T-helper 2 cell (primary cell): ENCODE data around the gene SCN8A.

Source experiments
- DNase-seq, 5 experiments: peaks; one replicate each; pipeline versions ENCODE4 v3.0.0 to v3.0.0-alpha.2; 2012 to 2022

The SCN8A gene

DNA sequence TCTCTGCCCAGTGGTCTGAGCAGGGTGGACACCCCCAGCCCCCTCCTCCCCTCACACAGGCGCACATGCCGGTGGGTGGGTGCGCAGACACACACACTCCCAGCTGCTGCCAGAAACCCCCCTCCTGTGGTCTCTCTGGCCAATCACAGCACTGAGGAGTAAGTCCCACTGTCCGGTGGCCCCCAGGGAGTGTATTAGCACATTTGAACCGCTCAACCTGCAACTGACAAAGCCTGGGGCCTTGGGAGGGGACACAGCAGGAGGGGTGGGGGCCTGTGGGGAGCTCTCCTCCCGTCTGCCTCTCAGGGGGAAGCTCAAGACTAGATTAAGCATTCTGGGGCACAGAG lies 245.8 kb downstream of the SCN8A start:
- no peak for DNase-seq

DNA sequence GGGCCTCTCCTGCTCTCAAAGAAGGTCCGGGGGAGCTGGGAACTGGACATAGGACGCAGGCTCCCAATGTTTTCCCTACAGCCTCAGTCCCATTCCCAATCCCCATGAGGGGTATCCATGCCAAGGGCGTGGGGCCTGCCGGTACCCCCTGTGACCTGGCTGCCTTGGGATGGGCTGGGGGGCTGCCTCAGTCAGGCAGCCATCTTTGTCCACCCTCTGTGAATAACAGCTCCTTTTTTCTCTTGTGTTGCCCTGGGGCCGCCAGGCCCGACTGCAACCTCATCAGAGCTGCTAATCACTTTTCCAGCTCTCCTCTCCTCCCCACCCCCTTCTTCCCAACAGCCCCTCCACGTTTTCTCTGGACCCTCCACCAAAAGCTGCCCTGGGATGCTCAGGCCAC lies 246.3 kb downstream of the SCN8A start:
- no peak for DNase-seq

GRCh38 chr12:51838036-51838435 lies 247.0 kb downstream of the SCN8A start:
- no peak for DNase-seq

GRCh38 chr12:51838762-51839161 lies 247.7 kb downstream of the SCN8A start:
- no peak for DNase-seq

DNA sequence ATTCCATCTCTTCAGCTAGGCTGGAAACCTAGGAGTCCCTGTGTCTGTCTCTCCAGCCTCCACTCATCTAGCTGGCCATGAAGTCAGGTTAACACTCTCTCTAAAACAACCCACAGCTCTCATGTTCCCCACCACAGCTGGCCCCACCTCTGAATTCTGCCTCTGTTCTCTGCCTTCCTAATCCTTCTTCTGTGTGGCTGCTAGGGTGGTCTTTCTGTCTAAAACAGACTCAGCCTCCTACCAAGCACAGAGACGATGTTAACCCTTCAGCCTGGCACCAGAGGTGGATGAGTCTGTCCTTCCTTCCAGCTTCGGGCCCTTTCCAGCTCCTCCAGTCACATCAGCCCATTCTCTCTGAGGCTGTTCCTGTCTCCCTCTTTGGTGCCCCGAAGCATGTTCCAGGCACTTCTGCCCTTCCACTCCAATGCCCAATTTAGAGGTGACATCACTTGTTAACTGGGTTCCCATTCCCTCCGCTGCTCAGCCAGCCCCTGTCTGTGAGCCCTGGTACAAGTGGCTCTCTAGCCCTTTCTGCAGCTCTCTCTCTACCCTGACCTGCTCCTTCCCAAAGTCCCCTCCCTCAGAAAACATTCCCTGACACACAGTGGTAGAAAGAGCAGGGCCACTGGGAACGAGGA lies 248.4 kb downstream of the SCN8A start:
- no peak for DNase-seq

DNA sequence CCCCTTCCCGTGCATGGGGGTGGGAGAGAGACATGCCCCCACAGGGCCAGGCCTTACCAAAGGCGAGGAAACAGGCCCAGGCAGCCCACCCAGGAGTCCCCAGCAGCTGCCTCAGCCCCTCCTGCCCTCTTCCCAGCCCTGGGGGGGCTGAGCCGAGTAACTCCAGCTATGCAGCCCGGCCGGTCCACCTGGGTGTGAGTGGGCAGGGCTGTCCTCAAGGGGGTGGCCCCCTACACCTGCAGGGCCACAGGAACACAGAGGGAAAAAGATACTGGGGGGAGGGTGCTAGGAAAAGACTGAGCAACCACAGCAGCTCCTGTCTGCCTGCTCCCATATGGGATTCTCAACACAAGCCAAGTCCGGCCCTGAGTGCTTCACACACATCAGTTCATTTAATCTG lies 249.9 kb downstream of the SCN8A start:
- DNase-seq: no peak

DNA sequence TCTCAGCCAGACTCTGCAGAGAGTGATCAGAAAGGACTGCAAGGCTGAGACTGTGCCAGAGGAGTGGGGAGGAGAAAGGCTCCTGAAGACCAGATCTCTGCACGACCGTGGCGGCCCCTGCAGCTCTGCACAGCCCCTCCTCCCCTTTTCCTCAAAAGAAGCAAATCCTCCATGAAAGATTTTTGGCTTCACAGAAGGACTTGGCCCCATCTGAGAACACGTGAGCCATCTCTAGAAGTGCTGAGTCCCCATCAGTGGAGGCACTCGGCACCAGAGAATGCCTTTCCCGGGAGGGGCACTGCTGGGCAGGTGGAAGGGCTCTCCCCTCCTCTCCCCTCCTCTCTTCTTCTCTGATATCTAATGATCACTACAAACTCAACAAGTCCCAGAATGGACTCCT lies 250.7 kb downstream of the SCN8A start:
- DNase-seq: no peak

- DNase-seq: no peak
Observed at GRCh38 chr12:51844854-51845253, 253.8 kb downstream of the SCN8A start.

DNA sequence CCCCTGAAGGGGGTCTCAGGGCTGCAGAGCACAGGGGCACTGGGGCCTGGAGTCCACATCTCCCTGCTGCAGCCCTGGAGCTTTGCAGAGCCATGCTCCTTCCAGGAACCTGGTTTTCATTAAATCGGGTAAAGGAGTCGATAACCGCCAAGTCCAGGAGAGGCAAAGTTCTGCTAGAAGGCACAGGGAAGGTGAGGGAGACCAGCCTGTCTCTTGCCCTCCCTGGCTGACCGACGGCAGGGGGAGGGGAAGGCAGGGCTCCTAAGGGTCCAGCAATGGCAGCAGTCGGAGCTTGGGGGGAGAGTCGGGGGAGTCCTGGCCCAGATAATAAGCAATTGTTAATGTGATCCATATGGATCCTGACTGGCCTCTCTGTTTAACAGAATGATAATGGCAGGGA lies 254.4 kb downstream of the SCN8A start:
- DNase-seq: no peak

DNA sequence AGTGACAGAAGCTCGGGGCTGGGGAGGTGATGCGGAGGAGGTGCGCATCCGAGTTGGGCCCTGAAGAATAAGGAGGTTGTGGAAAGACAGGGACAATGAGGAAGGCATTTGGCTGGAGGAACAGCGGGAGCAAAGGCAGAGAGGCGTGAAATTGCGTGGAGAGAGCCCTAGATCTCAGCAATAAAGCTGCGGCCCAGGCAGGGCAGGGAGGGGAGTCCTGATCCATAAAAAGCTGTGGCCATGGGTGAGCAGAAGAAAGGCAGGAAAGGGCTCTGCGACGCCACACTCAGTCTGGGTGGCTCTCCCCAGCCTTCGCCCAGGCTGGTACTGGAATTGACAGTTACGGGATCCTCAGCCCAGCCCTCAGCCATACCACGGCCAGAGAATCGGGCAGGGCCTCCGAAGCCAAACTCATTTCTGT lies 255.2 kb downstream of the SCN8A start:
- DNase-seq: no peak

DNA sequence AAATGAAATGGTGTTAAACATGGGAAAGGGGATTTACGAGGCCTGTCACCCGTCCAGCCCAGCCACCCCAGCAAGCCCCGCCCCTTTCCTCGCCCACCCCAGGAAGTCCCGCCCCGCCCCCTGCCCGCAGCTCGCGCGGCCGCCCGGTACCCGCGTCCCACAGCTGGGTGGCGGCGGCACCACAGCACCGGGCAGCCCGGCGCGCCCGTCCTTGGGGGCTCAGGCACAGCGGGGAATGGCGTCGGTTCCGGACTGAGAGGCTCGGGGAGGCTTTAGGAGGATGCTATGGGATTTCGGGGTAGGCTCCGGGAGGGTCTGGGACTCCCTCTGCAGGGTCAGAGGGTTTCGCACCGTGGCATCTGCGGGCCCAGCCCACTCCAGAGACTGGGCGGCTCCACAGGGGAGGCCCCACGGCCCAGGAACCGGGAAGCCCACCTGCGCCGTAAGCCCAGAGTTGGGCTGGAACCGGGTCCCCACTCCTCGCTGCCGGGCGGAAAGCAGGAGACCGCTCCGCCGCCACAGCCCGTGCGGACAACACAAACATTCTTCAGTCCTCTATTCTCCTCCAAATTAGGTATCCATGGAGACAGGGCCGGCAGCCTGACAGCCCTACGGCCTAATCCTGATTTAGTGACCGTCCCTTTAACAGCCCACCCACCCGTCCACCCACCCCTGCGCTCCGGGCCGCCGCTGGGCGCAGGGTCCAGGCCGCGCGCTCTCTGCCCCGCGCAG lies 256.0 kb downstream of the SCN8A start:
- peak in 2 of 5 experiments; percentile 18 to 21 for DNase-seq

- DNase-seq: no peak
Observed at GRCh38 chr12:51847643-51848325, 256.8 kb downstream of the SCN8A start.

DNA sequence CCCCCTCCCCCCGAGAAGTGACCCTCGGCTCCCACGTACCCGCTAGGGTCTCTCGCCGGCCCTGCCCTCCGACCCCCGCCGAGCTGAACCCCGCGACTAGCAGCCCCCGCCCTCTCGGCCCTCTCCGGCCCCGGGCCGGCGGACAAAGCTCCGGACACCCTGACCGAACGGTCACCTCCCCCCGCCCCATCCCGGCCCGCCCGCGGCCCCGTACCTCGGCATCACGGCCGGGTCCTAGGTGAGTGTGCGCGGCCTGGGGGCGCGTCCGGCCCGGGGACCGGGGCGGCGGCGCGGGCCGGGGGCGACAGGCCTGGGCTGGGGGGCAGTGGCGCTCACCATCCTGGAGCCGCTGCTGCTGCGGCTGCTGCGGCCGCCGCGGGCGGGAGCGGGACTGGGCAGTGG lies 257.3 kb downstream of the SCN8A start, which contains the start of gene FIGNL2:
TSS of gene FIGNL2 (minus strand) at position 393 of the 402 bp plus-strand sequence. CDS start 26,305 bp downstream, outside the sequence.
- DNase-seq: no peak

GRCh38 chr12:51848841-51849735 lies 258.1 kb downstream of the SCN8A start:
- no peak for DNase-seq

DNA sequence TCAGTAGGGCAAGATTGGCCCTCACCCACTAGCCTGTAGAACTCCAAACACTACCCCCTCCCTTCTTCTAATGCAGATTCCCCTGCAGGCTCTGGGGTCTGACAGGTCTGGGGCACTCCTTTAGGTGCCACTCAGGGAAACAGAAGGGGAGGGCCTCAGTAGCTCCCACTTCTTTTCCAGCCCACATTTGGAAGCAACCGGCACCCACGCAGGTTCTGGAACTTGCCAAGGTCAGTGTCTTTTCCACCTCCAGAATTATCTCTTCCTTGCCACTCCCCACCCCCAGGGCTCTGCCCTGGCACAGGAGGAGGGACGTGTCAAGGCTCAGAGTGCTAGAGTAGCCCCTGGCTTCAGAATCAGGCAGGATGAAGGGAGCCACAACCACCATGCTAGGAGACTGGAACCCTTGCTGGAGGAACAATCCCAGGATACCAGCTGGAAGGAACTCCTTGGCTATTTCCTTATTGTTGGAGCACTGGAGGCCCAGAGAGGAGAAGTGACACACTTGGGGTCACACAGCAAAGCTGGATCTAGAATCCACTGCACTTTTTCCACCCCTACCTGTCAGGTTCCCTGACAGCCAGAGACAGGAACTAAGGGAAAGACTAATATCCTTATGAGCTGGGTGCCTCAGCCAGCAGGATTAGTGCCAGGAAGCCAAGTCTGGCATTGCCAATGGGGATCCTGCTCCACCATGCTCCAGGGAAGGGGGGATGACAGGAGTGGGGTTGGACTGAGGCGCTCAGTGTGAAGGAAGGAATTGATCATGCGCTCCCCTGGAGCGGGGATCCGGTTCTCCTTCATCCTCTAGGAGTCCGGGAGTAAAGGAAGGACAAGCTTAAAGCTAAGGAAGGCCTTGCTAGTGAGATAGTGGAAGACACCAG lies 259.3 kb downstream of the SCN8A start:
- DNase-seq: no peak

DNA sequence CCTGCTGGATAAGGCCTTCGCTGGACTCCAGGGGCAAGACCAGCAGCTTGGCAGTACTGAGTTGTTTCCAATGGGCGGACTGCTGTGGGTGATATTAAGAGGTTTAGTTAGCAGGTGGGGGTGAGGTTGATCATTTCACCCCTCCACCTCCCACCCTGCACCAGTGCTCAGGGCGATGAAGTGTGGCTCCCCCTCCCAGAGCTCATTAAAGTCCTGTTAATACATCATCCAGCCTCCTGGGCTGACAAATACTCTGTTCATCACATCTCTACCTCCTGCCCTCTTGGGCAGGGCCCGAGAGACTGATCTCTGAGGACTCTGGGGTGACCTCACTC lies 259.9 kb downstream of the SCN8A start:
- DNase-seq: no peak

DNA sequence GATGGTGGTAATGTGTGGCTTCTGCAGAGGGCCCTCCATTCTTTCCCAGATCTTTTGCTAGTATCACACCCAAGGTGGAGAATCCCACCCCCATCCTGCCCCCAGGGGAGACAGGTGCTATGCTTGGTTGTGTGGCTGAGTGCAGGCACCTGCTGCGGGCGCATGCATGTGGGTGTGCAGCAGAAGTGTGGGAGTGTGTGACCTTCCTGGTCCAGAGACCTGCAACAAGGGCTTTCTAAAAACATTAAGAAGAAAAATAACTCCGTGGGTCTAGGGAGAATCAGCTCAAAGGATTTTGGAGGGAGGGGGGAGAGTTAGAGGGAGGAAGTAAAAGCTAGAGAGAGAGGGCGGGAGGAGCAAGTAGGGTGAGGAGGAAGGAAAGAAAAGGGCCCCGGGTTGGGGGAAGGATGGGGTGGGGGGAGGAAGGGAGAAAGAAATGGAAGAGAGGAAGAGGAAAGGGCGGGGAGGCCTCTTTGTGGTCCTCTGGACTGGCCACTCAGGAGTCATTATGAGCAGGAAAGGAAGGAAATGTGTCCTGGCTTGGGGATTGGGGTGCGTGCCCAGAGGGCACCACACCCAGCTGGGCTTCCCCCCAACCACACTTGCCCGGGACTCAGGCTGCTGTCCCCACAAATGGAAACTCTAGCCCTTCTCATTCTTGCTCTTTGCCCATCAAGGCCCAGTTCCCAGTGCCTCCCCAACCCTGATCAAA lies 260.5 kb downstream of the SCN8A start:
- DNase-seq: no peak

GRCh38 chr12:51852404-51853137 lies 261.5 kb downstream of the SCN8A start:
- DNase-seq: no peak

DNA sequence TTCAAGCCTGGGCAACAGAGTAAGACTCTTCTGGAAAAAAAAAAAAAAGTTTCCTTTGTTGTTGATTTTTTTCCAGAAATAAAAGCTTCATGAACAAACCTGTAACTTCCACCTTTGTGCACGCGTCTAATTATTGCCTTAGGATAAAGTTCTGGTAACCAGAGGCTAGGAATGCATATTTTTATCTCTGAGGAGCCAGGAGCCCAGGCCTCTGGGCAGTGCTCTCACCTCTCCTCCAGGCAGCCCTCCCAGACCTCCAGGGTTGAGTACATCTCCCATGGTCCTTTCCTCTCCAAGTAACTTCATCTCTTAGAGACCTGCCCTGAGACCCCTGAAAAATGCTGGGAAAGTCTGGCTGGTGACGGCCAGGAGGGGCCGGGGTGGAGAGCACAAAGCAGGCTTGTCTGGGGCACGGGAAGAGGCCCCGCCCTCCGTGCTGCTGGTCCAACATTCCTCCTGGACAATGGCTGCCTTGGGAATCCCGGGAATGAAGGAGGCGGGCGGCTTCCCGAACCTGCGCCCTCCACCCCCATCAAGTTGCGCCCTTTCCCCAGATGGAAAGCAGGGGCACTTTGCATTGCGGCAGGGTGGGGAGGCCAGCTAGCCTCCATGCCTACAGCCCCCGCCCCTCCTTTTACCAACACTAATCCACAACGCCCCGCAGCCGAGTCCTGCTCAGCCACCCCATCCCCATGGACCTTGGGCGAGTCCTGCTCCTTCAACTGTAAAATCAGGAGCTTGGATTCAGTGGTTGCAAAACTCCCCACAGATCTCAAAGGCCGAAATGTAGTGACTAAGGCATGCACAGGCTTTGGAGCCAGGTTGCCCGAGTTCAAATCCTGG lies 264.8 kb downstream of the SCN8A start:
- no peak for DNase-seq

DNA sequence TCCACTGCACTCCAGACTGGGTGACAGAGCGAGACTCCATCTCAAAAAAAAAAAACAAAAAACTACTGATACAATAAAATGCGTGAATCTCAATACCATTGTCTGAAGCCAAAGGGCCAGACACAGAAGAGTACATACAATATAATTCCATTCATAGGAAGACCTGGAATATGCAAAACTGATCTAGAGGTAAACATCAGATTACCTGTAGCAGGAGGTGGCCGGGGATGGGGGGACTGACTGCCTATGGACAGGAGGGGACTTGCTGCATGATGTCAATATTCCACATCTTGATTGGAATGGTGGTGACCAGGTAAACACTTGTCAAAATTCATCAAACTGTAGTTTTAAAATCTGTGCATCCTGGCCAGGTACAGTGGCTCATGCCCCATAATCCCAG lies 270.0 kb downstream of the SCN8A start:
- DNase-seq: no peak
